Smooth muscle cell (in vitro differentiated cells): Measurements from ENCODE around the gene EPS8. TPM values are rescaled to one million over a fixed set of nuclear protein-coding genes. Genes with fewer than 3 reads are reported as not detected.

Experiments
- polyA plus RNA-seq: library from polyadenylated mRNA; unstranded; fragments of >200 nt; fragmentation: Nextera tagmentation; extraction: Ambion mirVana; gene quantifications from 2 replicates; pipeline ENCODE4 v1.2.1, GENCODE V29; 2016
- small RNA-seq: library from RNA; depleted of rRNA; stranded (forward); fragments of <200 nt; gene quantifications from one replicate; pipeline ENCODE3, GENCODE V24; 2014
- total RNA-seq: library from RNA; depleted of rRNA; stranded (reverse); fragments of >200 nt; gene quantifications from 2 replicates; pipeline ENCODE4 v1.2.3, GENCODE V29; 2014

EPS8 gene
- total and polyA plus RNA-seq, 2 experiments from 2014 or later: 27.5 to 68.3 TPM

Small RNA genes within 50 kb of the gene (small RNA-seq; reads per million reads assigned to genes)
- not detected for gene RNU6-251P

Other genes starting within 250 kb of the EPS8 start
- 172 and 187 TPM in 2 replicates for gene STRAP, start 93.0 kb upstream of the EPS8 start, total RNA-seq
- gene STRAP, start 93.0 kb upstream of the EPS8 start, polyA plus RNA-seq: 225 and 241 TPM in 2 replicates
- gene DERA, start 121.9 kb upstream of the EPS8 start, total RNA-seq: 22.4 and 35.1 TPM in 2 replicates
- 23.3 and 29.4 TPM in 2 replicates for gene DERA, start 121.9 kb upstream of the EPS8 start, polyA plus RNA-seq